ENCODE results near the gene USP35.
"Not testable (repeated sequence)": the region's sequence is repeated elsewhere in the genome, so short reads cannot be mapped to it uniquely, and the experiment has no call there.

DNA sequence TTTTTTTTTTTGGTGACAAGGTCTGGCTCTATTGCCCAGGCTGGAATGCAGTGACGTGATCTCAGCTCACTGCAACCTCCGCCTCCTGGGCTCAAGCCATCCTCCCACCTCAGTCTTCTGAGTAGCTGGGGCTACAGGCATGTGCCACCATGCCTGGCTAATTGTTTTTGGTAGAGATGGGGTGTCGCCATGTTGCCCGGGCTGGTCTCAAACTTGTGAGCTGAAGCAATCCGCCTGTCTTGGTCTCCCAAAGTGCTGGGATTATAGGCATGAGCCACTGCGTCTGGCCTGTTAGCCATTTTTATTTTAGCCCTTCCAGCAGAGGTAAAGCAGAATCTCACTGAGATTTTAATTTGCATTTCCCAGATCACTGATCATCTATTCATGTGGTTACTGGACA, 44.3 kb downstream of the USP35 start:
- TF ChIP-seq, protein P1, sequence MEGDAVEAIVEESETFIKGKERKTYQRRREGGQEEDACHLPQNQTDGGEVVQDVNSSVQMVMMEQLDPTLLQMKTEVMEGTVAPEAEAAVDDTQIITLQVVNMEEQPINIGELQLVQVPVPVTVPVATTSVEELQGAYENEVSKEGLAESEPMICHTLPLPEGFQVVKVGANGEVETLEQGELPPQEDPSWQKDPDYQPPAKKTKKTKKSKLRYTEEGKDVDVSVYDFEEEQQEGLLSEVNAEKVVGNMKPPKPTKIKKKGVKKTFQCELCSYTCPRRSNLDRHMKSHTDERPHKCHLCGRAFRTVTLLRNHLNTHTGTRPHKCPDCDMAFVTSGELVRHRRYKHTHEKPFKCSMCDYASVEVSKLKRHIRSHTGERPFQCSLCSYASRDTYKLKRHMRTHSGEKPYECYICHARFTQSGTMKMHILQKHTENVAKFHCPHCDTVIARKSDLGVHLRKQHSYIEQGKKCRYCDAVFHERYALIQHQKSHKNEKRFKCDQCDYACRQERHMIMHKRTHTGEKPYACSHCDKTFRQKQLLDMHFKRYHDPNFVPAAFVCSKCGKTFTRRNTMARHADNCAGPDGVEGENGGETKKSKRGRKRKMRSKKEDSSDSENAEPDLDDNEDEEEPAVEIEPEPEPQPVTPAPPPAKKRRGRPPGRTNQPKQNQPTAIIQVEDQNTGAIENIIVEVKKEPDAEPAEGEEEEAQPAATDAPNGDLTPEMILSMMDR (IDR thresholded peaks at IDR 0.05; ENCODE audit: low read length) = not testable (repeated sequence)
- not testable (repeated sequence) for TF ChIP-seq EZH2 (IDR thresholded peaks at IDR 0.05; ENCODE audit: borderline replicate concordance, low read length)
